GM13977 (cell line): ENCODE results near the gene SH3TC1.

Experiments used
- DNase-seq: peaks from one replicate; pipeline ENCODE4 v3.0.0; 2012; ENCODE audit warnings: low spot score
- in situ Hi-C: fragments of 300-500 bp; cut with MboI; formaldehyde crosslinking; loops from one replicate; pipeline ENCODE4 v1.12.0; 2022; ENCODE audit warnings: low sequenced_read_pairs, low pct_unique_long_range_greater_than_20kb, mixed read lengths, inconsistent platforms; ENCODE audit not compliant: unreplicated experiment
- TF ChIP-seq, protein P1 (sequence below): IDR thresholded peaks from 2 replicates; pipeline ENCODE4 v1.5.1; 2012; ENCODE audit warnings: mild to moderate bottlenecking, control low read depth; ENCODE audit not compliant: insufficient read depth; ENCODE audit errors: extremely low read depth, missing control alignments

The SH3TC1 gene

GRCh38 chr4:8180310-8181093 lies 18.6 kb upstream of the SH3TC1 start:
- TF ChIP-seq, protein P1, sequence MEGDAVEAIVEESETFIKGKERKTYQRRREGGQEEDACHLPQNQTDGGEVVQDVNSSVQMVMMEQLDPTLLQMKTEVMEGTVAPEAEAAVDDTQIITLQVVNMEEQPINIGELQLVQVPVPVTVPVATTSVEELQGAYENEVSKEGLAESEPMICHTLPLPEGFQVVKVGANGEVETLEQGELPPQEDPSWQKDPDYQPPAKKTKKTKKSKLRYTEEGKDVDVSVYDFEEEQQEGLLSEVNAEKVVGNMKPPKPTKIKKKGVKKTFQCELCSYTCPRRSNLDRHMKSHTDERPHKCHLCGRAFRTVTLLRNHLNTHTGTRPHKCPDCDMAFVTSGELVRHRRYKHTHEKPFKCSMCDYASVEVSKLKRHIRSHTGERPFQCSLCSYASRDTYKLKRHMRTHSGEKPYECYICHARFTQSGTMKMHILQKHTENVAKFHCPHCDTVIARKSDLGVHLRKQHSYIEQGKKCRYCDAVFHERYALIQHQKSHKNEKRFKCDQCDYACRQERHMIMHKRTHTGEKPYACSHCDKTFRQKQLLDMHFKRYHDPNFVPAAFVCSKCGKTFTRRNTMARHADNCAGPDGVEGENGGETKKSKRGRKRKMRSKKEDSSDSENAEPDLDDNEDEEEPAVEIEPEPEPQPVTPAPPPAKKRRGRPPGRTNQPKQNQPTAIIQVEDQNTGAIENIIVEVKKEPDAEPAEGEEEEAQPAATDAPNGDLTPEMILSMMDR, result no peak
- in situ Hi-C loops, result no loop called here
- DNase-seq, result no peak

DNA sequence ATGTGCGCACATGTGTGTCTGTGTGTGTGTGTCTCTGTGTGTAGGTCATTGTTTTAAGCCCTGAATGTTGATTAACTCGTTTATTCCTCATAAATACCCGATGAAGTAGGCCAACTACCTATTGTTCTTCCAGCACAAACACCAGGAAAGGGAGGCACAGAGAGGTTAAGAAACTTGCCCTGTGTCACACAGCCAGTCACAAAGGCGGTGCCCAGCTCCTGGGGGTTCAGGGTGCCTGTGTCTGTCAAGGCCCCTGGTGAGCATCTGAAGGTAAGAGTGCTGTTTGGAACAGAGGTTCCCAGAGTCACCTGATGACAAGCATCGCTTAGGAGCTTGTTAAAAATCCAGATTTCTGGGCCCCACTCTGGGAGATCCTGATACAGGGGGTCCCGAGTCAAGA lies 18.0 kb upstream of the SH3TC1 start:
- DNase-seq, result no peak
- TF ChIP-seq, protein P1, result no peak
- in situ Hi-C loops, result no loop called here

GRCh38 chr4:8181844-8182243 lies 17.2 kb upstream of the SH3TC1 start:
- DNase-seq, result no peak
- TF ChIP-seq, protein P1, result no peak
- in situ Hi-C loops, result no loop called here

GRCh38 chr4:8182294-8182693 lies 16.8 kb upstream of the SH3TC1 start:
- in situ Hi-C loops, result no loop called here
- no peak for DNase-seq

DNA sequence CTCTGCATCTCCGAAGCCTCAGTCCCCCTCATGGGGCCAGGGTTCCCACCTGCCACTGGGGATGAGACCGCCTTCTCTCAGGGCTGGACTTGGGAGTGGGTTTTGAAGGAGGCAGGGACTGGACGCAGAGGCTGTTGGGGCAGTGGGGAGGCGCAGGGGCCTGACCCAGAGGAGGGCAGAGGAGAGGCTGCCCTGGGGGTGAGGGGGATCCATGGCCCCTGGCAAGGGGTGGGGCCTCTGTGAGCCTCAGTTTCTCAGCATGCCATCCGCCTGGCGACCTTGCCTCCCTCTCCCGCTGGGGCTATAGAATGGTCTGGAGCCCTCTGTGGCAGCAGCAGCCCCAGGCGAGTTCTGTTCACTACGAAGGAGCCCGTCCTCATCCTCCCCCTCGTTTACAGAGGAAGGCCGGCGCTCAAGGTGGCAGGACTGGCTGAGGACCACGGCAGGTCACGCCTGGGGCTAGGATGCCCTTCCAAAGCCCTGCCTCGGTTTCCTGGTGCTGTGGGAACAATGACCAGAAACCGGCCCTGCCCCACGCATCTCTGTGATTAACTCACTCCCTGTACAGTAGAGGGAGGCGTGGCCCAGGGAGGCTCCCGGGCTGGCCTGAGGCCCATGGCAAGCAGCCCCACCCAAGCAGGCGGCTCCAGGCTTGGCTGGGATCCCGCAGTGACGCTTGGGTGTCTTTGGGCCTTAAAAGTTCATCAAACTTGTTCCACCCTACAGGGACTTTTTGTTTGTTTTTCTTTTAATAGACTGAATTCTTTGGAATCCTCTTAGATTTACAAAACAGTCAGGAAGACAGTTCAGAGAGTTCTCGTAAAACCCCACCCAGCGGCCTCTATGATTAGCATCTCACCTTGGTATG lies 16.0 kb upstream of the SH3TC1 start:
- no peak for DNase-seq
- TF ChIP-seq, protein P1, result no peak
- in situ Hi-C loops, result no loop called here

More at GRCh38 chr4:8182294-8182693, 16.8 kb upstream of the SH3TC1 start:
- TF ChIP-seq, protein P1, result no peak

DNA sequence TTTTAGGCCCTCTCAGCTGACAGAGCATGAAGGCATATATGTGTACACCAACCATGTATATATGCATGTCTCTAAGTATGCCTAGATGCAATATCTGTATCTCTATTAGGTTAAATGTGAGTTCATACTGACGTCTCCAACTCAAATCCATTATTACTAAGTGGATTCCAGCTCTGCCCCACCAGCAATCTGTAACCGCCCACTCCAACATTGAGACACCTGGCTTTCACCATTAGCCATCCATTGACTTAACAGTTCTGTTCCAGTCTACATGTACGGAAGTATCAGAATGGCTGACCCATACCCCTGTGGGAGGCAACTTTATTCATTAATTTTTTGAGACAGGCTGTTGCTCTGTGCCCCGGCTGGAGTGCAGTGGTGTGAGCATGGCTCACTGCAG lies 15.0 kb upstream of the SH3TC1 start:
- in situ Hi-C loops, result no loop called here
- TF ChIP-seq, protein P1, result no peak
- no peak for DNase-seq
